ENCODE measurements around the gene SELENOF. TPM values are rescaled to one million over a fixed set of nuclear protein-coding genes. Genes with fewer than 3 reads are reported as not detected.

Gene SELENOF
- total and polyA plus RNA-seq, 12 donors, result 54.1 to 394 (median 197) TPM

DNA sequence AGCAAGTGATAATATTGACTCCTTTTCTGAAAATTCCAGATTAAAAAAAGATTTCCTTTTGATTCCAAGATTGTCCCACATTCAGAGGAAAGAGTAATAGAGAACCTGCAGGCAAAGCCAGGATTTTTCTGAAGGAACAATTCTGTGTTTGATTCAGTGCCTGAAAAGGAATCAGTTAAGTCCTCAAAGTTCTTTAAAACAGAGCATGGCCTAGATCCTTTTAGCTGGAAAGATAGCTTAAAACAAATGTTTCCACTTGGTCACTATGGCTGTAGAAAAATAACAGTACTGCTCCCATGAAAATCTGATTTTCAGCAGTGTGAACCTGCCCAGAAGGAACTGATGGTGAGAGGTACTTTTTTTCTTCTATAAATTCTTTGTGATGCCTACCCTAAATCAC lies 42.3 kb upstream of the SELENOF start:
- Histone ChIP-seq H3K4me3 (no peak overlapping the region), H3K27ac (no peak overlapping the region), H3K27me3 (no peaks in the 10 kb centered on the region), H3K4me1 (replicated peaks in 1 of 2) (peaks cover under 1 to 22% of the 10 kb centered on the region in 2 donors), H3K36me3 (replicated peaks in 1 of 2) (no peaks in the 10 kb centered on the region), H3K9me3 (replicated peaks in 1 of 3) (no peaks in the 10 kb centered on the region)
- intact Hi-C loops (cut with DNase I), result no loop called here
- TF ChIP-seq, protein P1, sequence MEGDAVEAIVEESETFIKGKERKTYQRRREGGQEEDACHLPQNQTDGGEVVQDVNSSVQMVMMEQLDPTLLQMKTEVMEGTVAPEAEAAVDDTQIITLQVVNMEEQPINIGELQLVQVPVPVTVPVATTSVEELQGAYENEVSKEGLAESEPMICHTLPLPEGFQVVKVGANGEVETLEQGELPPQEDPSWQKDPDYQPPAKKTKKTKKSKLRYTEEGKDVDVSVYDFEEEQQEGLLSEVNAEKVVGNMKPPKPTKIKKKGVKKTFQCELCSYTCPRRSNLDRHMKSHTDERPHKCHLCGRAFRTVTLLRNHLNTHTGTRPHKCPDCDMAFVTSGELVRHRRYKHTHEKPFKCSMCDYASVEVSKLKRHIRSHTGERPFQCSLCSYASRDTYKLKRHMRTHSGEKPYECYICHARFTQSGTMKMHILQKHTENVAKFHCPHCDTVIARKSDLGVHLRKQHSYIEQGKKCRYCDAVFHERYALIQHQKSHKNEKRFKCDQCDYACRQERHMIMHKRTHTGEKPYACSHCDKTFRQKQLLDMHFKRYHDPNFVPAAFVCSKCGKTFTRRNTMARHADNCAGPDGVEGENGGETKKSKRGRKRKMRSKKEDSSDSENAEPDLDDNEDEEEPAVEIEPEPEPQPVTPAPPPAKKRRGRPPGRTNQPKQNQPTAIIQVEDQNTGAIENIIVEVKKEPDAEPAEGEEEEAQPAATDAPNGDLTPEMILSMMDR (IDR thresholded peaks at IDR 0.05), result no peak
- TF ChIP-seq POLR2A (IDR thresholded peaks at IDR 0.05), result no peak
- no peak for DNase-seq

DNA sequence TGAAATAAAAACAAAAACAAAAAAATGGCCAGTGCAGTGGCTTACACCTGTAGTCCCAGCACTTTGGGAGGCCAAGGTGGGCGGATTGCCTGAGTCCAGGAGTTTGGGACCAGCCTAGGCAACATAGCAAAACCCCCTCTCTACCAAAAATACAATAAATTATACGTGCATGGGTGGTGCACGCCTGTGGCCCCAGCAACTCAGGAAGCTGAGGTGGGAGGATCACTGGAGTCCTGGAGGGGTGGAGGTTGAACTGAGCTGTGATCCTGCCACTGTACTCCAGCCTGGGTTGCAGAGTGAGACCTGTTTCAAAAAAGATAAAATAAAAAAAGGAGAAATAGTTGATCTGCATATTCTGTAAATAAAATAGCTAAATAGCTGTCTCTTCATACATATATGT lies 41.8 kb upstream of the SELENOF start:
- Histone ChIP-seq H3K4me1 (replicated peaks in 1 of 2) (peaks cover 5 to 27% of the 10 kb centered on the region in 2 donors), H3K27me3 (no peaks in the 10 kb centered on the region), H3K4me3 (no peak overlapping the region), H3K27ac (no peak overlapping the region), H3K36me3 (replicated peaks in 1 of 2) (no peaks in the 10 kb centered on the region), H3K9me3 (replicated peaks in 1 of 3) (no peaks in the 10 kb centered on the region)
- no peak for DNase-seq
- TF ChIP-seq, protein P1 (IDR thresholded peaks at IDR 0.05), result no peak
- TF ChIP-seq POLR2A (IDR thresholded peaks at IDR 0.05), result no peak
- intact Hi-C loops (cut with DNase I), result no loop called here
- WGBS, 4 donors, result 84 to 94% (median 90%) methylated on average over 3 of the region's 3 CpGs

DNA sequence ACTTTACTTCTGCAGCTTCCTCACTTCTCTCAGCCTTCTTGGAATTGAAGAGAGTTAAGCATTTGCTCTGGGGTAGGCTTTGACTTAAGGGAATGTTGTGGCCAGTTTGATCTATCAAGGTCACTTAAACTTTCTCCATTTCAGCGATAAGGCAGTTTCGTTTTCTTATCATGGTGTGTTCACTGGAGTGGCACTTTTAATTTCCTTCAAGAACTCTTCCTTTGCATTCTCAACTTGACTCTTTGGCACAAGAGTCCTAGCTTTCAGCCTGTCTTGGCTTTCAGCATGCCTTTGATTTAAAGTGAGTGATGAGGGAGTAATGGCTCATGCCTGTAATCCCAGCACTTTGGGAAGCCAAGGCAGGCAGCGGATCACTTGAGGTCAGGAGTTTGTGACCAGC lies 39.2 kb upstream of the SELENOF start:
- 29 to 51% (median 44%) methylated on average over 3 of the region's 3 CpGs for WGBS, 4 donors
- H3K27ac ChIP-seq, result peak overlapping the region in 4 of 5 donors; percentile 13 to 47 (median 30)
- H3K4me1 ChIP-seq (replicated peaks in 1 of 2), result peaks cover 8 to 34% of the 10 kb centered on the region in 2 donors
- no peaks in the 10 kb centered on the region for H3K9me3 ChIP-seq (replicated peaks in 1 of 3)
- no peaks in the 10 kb centered on the region for H3K36me3 ChIP-seq (replicated peaks in 1 of 2)
- intact Hi-C loops (cut with DNase I), result no loop called here
- TF ChIP-seq POLR2A (IDR thresholded peaks at IDR 0.05), result no peak
- TF ChIP-seq, protein P1 (IDR thresholded peaks at IDR 0.05), result no peak
- DNase-seq, result peak in 2 of 7 donors; percentile 32 to 41
- H3K4me3 ChIP-seq, result peak overlapping the region in 1 of 4 donors; percentile 4
- H3K27me3 ChIP-seq, result no peaks in the 10 kb centered on the region

DNA sequence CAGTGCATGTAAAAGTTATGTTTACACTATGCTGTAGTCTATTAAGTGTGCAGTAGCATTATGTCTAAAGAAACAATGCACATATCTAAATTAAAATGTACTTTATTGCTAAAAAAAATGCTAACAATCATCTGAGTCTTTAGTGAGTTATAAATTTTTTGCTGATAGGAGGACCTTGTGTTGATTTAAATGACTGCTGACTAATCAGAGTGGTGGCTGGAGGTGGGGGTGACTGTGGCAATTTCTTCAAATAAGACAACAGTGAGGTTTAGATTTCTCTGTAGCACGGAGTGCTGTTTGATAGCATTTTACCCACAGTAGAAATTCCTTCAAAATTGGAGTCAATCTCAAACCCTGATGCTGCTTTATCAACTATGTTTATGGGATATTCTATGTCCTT lies 37.5 kb upstream of the SELENOF start:
- Histone ChIP-seq H3K9me3 (replicated peaks in 1 of 3) (no peaks in the 10 kb centered on the region), H3K27ac (peak overlapping the region in 2 of 5 donors; percentile 18 to 21), H3K36me3 (replicated peaks in 1 of 2) (no peaks in the 10 kb centered on the region), H3K4me3 (no peak overlapping the region), H3K27me3 (no peaks in the 10 kb centered on the region), H3K4me1 (replicated peaks in 1 of 2) (peaks cover 8 to 39% of the 10 kb centered on the region in 2 donors)
- DNase-seq, result peak in 4 of 7 donors; percentile 31 to 52 (median 42)
- intact Hi-C loops (cut with DNase I), result no loop called here
- no peak for TF ChIP-seq POLR2A (IDR thresholded peaks at IDR 0.05)
- TF ChIP-seq, protein P1 (IDR thresholded peaks at IDR 0.05), result no peak
- 43 to 59% (median 50%) methylated on average over 1 of the region's 1 CpG for WGBS, 4 donors
